AG04449 (cell line): Measurements from ENCODE around the gene TMEM204.

Experiments used
- CTCF ChIA-PET: fragments of 350-600 bp; formaldehyde crosslinking; extraction: SDS; loops from one replicate; lab custom pipeline; 2021; ENCODE audit warnings: antibody characterized with exemption; lab: Yijun Ruan, JAX
- POLR2A ChIA-PET: fragments of 400-600, 350-600 bp; formaldehyde crosslinking; extraction: SDS; loops from one replicate; lab custom pipeline; 2020; ENCODE audit warnings: antibody characterized with exemption, inconsistent platforms; lab: Yijun Ruan, JAX
- DNase-seq: peaks from one replicate; pipeline ENCODE4 v3.0.0-alpha.2; 2010; ENCODE audit warnings: low read depth, low spot score
- H3K4me3 ChIP-seq: 2 replicates; pipeline ENCODE4 v1.5.1; 2011; ENCODE audit warnings: low read depth, mild to moderate bottlenecking, control low read depth, low read length
- CTCF ChIP-seq: IDR thresholded peaks from one replicate; pipeline ENCODE4 v1.5.1; 2011; ENCODE audit warnings: mild to moderate bottlenecking, moderate library complexity, low read length, control low read depth, inconsistent platforms; ENCODE audit not compliant: insufficient read depth; ENCODE audit errors: missing control alignments

TMEM204 gene

GRCh38 chr16:1488619-1489018 lies 44.8 kb upstream of the TMEM204 start, which contains the start of gene PTX4:
PTX4 (minus strand) TSS chr16:1488944; CDS start chr16:1488909, 35 bp downstream.
- ChIA-PET POLR2A (no interaction called here), CTCF (no interaction called here)
- no peak within 1 kb of the TSS for H3K4me3 ChIP-seq
- no peak for DNase-seq
- TF ChIP-seq CTCF, result no peak

- DNase-seq, result no peak
- ChIA-PET POLR2A (no interaction called here), CTCF (no interaction called here)
- TF ChIP-seq CTCF, result no peak
- no peak overlapping the region for H3K4me3 ChIP-seq
Observed at GRCh38 chr16:1489077-1489476, 44.4 kb upstream of the TMEM204 start.

GRCh38 chr16:1491327-1491726 lies 42.1 kb upstream of the TMEM204 start:
- ChIA-PET CTCF (no interaction called here), POLR2A (no interaction called here)
- TF ChIP-seq CTCF, result no peak
- no peak for DNase-seq
- no peak overlapping the region for H3K4me3 ChIP-seq

- peak overlapping the region; percentile 58 for H3K4me3 ChIP-seq
- no peak for TF ChIP-seq CTCF
- no peak for DNase-seq
- ChIA-PET CTCF (interaction anchor here (0.8 to 1.6 kb wide), 4 partner anchors 40 to 272 kb away, joined by 3 read pairs; partner anchors contain the start of gene MAPK8IP3), POLR2A (interaction anchor here (0.5 kb wide), 1 partner anchor 12 kb away, joined by 5 read pairs; no protein-coding TSS in a partner anchor)
Observed at GRCh38 chr16:1492082-1492922, 41.2 kb upstream of the TMEM204 start.

GRCh38 chr16:1492923-1493745 lies 40.3 kb upstream of the TMEM204 start, which contains the start of gene TELO2:
TELO2 (plus strand) TSS chr16:1493360; CDS start chr16:1494282, 922 bp downstream.
- peak within 1 kb of the TSS; percentile 72 for H3K4me3 ChIP-seq
- POLR2A ChIA-PET, result interaction anchor here (0.5 kb wide), 1 partner anchor 11 kb away, joined by 5 read pairs; no protein-coding TSS in a partner anchor
- DNase-seq, result peak; percentile 1
- TF ChIP-seq CTCF, result no peak
- CTCF ChIA-PET, result interaction anchor here (1.2 to 1.8 kb wide), 10 partner anchors 10 to 213 kb away, joined by 3 to 5 read pairs (median 4); partner anchors contain the start of gene MAPK8IP3
